ENCODE measurements around the gene ENTR1.

DNA sequence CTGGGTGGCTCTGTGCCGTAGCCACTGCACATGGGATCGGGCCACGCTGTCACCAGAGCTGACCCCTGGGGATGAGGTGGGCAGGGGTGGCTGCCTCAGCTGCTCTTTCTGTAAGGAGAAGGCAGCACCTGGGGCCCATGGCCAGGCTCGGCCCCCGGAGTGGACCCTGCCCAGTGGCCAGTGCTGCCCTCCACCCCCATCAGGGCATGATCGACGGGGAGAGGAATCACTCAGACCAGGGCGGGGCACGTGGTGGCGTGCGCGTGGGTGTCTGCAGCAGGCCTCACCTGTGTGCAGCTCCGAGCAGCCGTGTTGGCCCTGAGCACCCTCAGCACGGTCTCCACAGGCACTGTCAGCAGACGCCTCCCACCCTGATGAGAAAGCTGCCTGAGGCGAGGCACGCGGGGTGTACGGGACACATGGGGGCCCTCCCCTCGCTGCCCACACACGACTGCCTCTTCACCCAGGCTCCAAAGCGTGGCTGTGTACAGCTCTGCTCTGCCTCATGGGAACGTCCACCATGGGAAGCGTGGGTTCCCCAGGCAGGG is 28.4 kb downstream of the ENTR1 start:
- TF ChIP-seq KLF16 (CRISPR knock-in tag; IDR thresholded peaks at IDR 0.05) (no peak), PHF21A (CRISPR knock-in tag; IDR thresholded peaks at IDR 0.05) (no peak), TCF12 (IDR thresholded peaks at IDR 0.05) (no peak), TCF12 (CRISPR knock-in tag; IDR thresholded peaks at IDR 0.05) (no peak), POLR2A (IDR thresholded peaks at IDR 0.05; ENCODE audit: insufficient read depth in 1 of 2, low read depth in 2 of 2, low read length in 2 of 2) (no peak)
- TF ChIP-seq, protein P1, sequence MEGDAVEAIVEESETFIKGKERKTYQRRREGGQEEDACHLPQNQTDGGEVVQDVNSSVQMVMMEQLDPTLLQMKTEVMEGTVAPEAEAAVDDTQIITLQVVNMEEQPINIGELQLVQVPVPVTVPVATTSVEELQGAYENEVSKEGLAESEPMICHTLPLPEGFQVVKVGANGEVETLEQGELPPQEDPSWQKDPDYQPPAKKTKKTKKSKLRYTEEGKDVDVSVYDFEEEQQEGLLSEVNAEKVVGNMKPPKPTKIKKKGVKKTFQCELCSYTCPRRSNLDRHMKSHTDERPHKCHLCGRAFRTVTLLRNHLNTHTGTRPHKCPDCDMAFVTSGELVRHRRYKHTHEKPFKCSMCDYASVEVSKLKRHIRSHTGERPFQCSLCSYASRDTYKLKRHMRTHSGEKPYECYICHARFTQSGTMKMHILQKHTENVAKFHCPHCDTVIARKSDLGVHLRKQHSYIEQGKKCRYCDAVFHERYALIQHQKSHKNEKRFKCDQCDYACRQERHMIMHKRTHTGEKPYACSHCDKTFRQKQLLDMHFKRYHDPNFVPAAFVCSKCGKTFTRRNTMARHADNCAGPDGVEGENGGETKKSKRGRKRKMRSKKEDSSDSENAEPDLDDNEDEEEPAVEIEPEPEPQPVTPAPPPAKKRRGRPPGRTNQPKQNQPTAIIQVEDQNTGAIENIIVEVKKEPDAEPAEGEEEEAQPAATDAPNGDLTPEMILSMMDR (CRISPR knock-in tag; IDR thresholded peaks at IDR 0.05) = no peak
- TF ChIP-seq, protein P2, sequence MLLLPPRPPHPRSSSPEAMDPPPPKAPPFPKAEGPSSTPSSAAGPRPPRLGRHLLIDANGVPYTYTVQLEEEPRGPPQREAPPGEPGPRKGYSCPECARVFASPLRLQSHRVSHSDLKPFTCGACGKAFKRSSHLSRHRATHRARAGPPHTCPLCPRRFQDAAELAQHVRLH (CRISPR knock-in tag; IDR thresholded peaks at IDR 0.05; ENCODE audit: borderline replicate concordance, low read depth) = no peak
- TF ChIP-seq, protein P3, sequence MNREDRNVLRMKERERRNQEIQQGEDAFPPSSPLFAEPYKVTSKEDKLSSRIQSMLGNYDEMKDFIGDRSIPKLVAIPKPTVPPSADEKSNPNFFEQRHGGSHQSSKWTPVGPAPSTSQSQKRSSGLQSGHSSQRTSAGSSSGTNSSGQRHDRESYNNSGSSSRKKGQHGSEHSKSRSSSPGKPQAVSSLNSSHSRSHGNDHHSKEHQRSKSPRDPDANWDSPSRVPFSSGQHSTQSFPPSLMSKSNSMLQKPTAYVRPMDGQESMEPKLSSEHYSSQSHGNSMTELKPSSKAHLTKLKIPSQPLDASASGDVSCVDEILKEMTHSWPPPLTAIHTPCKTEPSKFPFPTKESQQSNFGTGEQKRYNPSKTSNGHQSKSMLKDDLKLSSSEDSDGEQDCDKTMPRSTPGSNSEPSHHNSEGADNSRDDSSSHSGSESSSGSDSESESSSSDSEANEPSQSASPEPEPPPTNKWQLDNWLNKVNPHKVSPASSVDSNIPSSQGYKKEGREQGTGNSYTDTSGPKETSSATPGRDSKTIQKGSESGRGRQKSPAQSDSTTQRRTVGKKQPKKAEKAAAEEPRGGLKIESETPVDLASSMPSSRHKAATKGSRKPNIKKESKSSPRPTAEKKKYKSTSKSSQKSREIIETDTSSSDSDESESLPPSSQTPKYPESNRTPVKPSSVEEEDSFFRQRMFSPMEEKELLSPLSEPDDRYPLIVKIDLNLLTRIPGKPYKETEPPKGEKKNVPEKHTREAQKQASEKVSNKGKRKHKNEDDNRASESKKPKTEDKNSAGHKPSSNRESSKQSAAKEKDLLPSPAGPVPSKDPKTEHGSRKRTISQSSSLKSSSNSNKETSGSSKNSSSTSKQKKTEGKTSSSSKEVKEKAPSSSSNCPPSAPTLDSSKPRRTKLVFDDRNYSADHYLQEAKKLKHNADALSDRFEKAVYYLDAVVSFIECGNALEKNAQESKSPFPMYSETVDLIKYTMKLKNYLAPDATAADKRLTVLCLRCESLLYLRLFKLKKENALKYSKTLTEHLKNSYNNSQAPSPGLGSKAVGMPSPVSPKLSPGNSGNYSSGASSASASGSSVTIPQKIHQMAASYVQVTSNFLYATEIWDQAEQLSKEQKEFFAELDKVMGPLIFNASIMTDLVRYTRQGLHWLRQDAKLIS (CRISPR knock-in tag; IDR thresholded peaks at IDR 0.05) = no peak
- TF ChIP-seq, protein P4, sequence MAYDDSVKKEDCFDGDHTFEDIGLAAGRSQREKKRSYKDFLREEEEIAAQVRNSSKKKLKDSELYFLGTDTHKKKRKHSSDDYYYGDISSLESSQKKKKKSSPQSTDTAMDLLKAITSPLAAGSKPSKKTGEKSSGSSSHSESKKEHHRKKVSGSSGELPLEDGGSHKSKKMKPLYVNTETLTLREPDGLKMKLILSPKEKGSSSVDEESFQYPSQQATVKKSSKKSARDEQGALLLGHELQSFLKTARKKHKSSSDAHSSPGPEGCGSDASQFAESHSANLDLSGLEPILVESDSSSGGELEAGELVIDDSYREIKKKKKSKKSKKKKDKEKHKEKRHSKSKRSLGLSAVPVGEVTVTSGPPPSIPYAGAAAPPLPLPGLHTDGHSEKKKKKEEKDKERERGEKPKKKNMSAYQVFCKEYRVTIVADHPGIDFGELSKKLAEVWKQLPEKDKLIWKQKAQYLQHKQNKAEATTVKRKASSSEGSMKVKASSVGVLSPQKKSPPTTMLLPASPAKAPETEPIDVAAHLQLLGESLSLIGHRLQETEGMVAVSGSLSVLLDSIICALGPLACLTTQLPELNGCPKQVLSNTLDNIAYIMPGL (CRISPR knock-in tag; IDR thresholded peaks at IDR 0.05; ENCODE audit: borderline replicate concordance in 1 of 2, low read depth in 1 of 2) = no peak

Data from HepG2 (cell line).